Activated CD4-positive, alpha-beta T cell treated with anti-CD3 and anti-CD28 coated beads, Interleukin-2, amount 10 ng/mL, durations not matched to agents 7 days and 5 days (primary cell): ENCODE data around the gene LRRC55. TPM values are rescaled to one million over a fixed set of nuclear protein-coding genes. Genes with fewer than 3 reads are reported as not detected.
"Not testable (repeated sequence)": the region's sequence is repeated elsewhere in the genome, so short reads cannot be mapped to it uniquely, and the experiment has no call there.

Source experiments
- CTCF ChIA-PET: fragments of 350-600 bp; sonication (Branson Sonifier 250); formaldehyde crosslinking; loops from one replicate; lab custom pipeline; 2021; ENCODE audit warnings: antibody characterized with exemption; lab: Charles Lee
- POLR2A ChIA-PET: fragments of 350-600 bp; sonication (Branson Sonifier 250); formaldehyde crosslinking; loops from one replicate; lab custom pipeline; 2021; ENCODE audit warnings: antibody characterized with exemption; lab: Charles Lee
- DNase-seq: peaks from one replicate; pipeline ENCODE4 v3.0.0-alpha.2; 2020
- H3K27ac Mint-ChIP-seq: one replicate; pipeline ENCODE4 v1.8.0; 2021; ENCODE audit warnings: mild to moderate bottlenecking, moderate library complexity, mixed read lengths
- H3K27me3 Mint-ChIP-seq: one replicate; pipeline ENCODE4 v1.8.0; 2021; ENCODE audit warnings: mixed read lengths
- H3K36me3 Mint-ChIP-seq: one replicate; pipeline ENCODE4 v1.8.0; 2021; ENCODE audit warnings: low read depth, mixed read lengths
- H3K4me1 Mint-ChIP-seq: one replicate; pipeline ENCODE4 v1.8.0; 2021; ENCODE audit warnings: mixed read lengths
- H3K4me3 Mint-ChIP-seq: one replicate; pipeline ENCODE4 v1.8.0; 2021; ENCODE audit warnings: mild to moderate bottlenecking, moderate library complexity, mixed read lengths
- H3K9me3 Mint-ChIP-seq: one replicate; pipeline ENCODE4 v1.8.0; 2021; ENCODE audit warnings: mixed read lengths
- total RNA-seq, 2 experiments: library from RNA; stranded (reverse); gene quantifications; one replicate each; pipeline ENCODE4 v1.2.3, GENCODE V29; 2021

LRRC55 gene
- total RNA-seq, 2 experiments from 2014 or later = not detected

GRCh38 chr11:57167125-57167846 is 14.5 kb upstream of the LRRC55 start:
- ChIA-PET CTCF (interaction anchor here (0.9 to 1.1 kb wide), 2 partner anchors 71 to 326 kb away, joined by 3 read pairs; no protein-coding TSS in a partner anchor), POLR2A (no interaction called here)
- Mint-ChIP-seq H3K27me3 (peaks cover 3% of the 10 kb centered on the region), H3K4me1 (no peaks in the 10 kb centered on the region), H3K36me3 (no peaks in the 10 kb centered on the region), H3K27ac (no peak overlapping the region), H3K9me3 (no peaks in the 10 kb centered on the region), H3K4me3 (no peak overlapping the region)
- no peak for DNase-seq

DNA sequence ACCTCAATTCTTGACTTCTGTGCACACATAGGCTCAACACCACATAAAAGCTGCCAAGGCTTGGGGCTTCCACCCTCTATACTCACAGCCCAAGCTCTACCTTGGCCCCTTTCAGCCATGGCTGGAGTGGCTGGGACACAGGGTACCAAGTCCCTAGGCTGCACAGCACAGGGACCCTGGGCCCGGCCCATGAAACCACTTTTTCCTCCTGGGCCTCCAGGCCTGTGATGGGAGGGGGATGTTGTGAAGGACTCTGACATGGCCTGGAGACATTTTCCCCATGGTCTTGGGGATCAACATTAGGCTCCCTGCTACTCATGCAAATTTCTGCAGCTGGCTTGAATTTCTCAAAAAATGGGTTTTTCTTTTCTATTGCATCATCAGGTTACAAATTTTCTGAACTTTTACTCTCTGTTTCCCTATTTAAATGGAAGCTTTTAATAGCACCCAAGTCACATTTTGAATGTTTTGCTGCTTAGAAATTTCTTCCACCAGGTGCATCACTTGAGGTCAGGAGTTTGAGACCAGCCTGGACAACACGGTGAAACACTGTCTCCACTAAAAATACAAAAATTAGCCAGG is 11.9 kb upstream of the LRRC55 start:
- H3K36me3 Mint-ChIP-seq, H3K4me1 Mint-ChIP-seq, POLR2A ChIA-PET, H3K27ac Mint-ChIP-seq, H3K4me3 Mint-ChIP-seq, H3K9me3 Mint-ChIP-seq, H3K27me3 Mint-ChIP-seq, DNase-seq, CTCF ChIA-PET: not testable (repeated sequence)

- Mint-ChIP-seq H3K36me3 (no peaks in the 10 kb centered on the region), H3K4me3 (no peak overlapping the region), H3K27ac (no peak overlapping the region), H3K9me3 (no peaks in the 10 kb centered on the region), H3K27me3 (peaks cover 6% of the 10 kb centered on the region), H3K4me1 (no peaks in the 10 kb centered on the region)
- no peak for DNase-seq
- CTCF ChIA-PET = no interaction called here
- POLR2A ChIA-PET = no interaction called here
These were observed 9.7 kb upstream of the LRRC55 start for GRCh38 chr11:57172031-57172430.

- no peaks in the 10 kb centered on the region for H3K4me1 Mint-ChIP-seq
- H3K27ac Mint-ChIP-seq = no peak overlapping the region
- ChIA-PET CTCF (no interaction called here), POLR2A (no interaction called here)
- DNase-seq = no peak
- H3K36me3 Mint-ChIP-seq = no peaks in the 10 kb centered on the region
- H3K27me3 Mint-ChIP-seq = peaks cover 19% of the 10 kb centered on the region
- H3K9me3 Mint-ChIP-seq = no peaks in the 10 kb centered on the region
- no peak overlapping the region for H3K4me3 Mint-ChIP-seq
These were observed 7.1 kb upstream of the LRRC55 start for GRCh38 chr11:57174656-57175055.

- no peaks in the 10 kb centered on the region for H3K36me3 Mint-ChIP-seq
- no peak overlapping the region for H3K27ac Mint-ChIP-seq
- no peaks in the 10 kb centered on the region for H3K9me3 Mint-ChIP-seq
- no peaks in the 10 kb centered on the region for H3K4me1 Mint-ChIP-seq
- H3K4me3 Mint-ChIP-seq = no peak overlapping the region
- peaks cover 26% of the 10 kb centered on the region for H3K27me3 Mint-ChIP-seq
- DNase-seq = no peak
- ChIA-PET CTCF (no interaction called here), POLR2A (no interaction called here)
These were observed 6.3 kb upstream of the LRRC55 start for GRCh38 chr11:57175478-57175877.

DNA sequence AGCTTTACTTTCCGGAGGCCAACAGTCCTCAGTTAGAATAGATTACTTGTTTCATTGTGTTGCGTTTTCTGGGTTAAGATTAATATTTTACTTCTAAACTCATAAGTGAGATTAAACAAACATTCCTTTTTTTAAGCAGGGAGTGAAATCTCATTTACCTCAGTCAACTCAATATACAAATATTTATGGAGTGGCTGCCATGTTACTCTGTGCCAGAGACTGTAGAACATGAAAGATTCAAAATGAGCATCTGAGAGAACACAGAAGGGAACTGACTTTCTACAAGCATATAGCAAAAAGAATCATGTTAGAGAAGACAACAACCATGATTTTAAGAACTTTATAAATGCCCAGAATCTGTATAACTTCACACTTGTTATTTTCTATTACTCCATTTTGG is 3.4 kb upstream of the LRRC55 start:
- no peaks in the 10 kb centered on the region for H3K4me1 Mint-ChIP-seq
- H3K27me3 Mint-ChIP-seq = peaks cover 31% of the 10 kb centered on the region
- H3K27ac Mint-ChIP-seq = no peak overlapping the region
- no peaks in the 10 kb centered on the region for H3K36me3 Mint-ChIP-seq
- no peak for DNase-seq
- H3K4me3 Mint-ChIP-seq = no peak overlapping the region
- H3K9me3 Mint-ChIP-seq = no peaks in the 10 kb centered on the region
- ChIA-PET POLR2A (no interaction called here), CTCF (interaction anchor here (0.9 kb wide), 1 partner anchor 11 kb away, joined by 3 read pairs; no protein-coding TSS in a partner anchor)

DNA sequence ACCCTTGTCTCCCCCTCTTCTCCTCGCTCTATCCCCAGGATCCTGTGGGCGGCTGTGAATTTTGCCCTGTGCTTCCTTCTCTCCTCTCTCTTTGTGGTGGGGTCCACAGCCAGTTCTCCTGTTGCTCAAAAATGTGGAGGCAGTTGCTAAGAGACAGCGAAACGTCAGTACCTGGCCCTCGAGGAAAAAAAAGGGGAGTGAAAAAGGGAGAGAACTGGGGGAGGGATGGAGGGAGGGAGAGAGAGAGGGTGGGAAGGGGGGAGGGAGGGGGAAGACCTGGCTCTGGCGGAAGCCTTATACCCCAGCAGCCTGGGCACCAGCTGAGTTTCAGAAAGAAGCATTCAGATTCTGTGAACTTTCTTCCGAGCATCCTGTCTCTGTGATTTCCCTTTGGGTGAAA is 2.1 kb upstream of the LRRC55 start:
- no peaks in the 10 kb centered on the region for H3K4me1 Mint-ChIP-seq
- ChIA-PET POLR2A (no interaction called here), CTCF (no interaction called here)
- no peak for DNase-seq
- H3K27me3 Mint-ChIP-seq = peaks cover 31% of the 10 kb centered on the region
- no peak overlapping the region for H3K4me3 Mint-ChIP-seq
- H3K36me3 Mint-ChIP-seq = no peaks in the 10 kb centered on the region
- H3K9me3 Mint-ChIP-seq = no peaks in the 10 kb centered on the region
- no peak overlapping the region for H3K27ac Mint-ChIP-seq

DNA sequence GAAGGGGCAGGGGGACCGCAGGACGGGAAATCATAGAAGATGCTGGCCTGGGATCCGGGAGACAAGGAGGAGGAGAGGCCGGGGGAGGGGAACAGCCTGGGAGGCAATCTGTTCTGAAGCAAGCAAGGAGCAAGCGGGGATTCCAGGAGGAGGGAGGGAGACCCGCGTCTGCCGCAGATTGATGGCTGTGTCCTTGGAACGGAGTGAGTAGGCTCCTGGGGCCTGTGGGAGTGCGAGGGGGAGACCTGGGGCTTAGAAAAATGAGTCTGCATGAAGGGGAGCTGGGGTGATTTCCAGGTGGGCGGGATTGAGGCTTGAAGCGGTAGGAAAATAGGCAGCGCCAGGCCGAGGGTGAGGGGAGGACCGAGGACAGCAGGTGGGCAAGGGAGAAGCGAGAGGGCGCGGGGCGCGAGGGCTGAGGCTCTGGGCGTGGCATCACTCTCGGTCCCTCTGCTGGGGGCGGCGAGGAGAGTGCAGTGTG is 1.6 kb upstream of the LRRC55 start:
- Mint-ChIP-seq H3K9me3 (no peaks in the 10 kb centered on the region), H3K4me1 (no peaks in the 10 kb centered on the region), H3K4me3 (no peak overlapping the region), H3K36me3 (no peaks in the 10 kb centered on the region), H3K27ac (no peak overlapping the region), H3K27me3 (peaks cover 31% of the 10 kb centered on the region)
- POLR2A ChIA-PET = no interaction called here
- no peak for DNase-seq
- CTCF ChIA-PET = no interaction called here

DNA sequence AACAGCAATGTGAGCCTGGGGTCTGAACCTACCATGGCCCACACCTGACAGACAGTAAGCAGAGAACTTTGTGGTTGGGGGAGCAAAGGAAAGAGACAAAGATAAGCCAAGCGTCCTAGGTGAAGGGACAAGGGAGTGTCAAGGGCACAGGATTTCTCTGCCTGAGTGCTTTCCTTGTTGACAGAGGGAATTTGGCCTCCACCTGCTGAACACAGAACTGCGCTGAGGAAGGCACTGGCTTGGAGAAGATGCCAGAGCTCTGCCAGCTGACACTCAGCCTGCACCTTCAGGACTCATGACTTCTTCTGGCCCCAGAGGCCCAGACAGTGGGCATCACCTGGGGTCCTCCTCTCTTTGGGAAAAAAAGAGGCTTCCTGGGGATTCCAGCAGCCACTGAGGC is 789 bp upstream of the LRRC55 start:
- ChIA-PET POLR2A (no interaction called here), CTCF (no interaction called here)
- Mint-ChIP-seq H3K36me3 (no peaks in the 10 kb centered on the region), H3K27me3 (peaks cover 27% of the 10 kb centered on the region), H3K4me3 (no peak overlapping the region), H3K9me3 (no peaks in the 10 kb centered on the region), H3K27ac (no peak overlapping the region), H3K4me1 (no peaks in the 10 kb centered on the region)
- no peak for DNase-seq

GRCh38 chr11:57182896-57183295 is 1.1 kb downstream of the LRRC55 start:
- no peak overlapping the region for H3K27ac Mint-ChIP-seq
- H3K36me3 Mint-ChIP-seq = no peaks in the 10 kb centered on the region
- peaks cover 23% of the 10 kb centered on the region for H3K27me3 Mint-ChIP-seq
- ChIA-PET POLR2A (no interaction called here), CTCF (no interaction called here)
- no peak for DNase-seq
- no peaks in the 10 kb centered on the region for H3K9me3 Mint-ChIP-seq
- H3K4me1 Mint-ChIP-seq = no peaks in the 10 kb centered on the region
- H3K4me3 Mint-ChIP-seq = no peak overlapping the region

DNA sequence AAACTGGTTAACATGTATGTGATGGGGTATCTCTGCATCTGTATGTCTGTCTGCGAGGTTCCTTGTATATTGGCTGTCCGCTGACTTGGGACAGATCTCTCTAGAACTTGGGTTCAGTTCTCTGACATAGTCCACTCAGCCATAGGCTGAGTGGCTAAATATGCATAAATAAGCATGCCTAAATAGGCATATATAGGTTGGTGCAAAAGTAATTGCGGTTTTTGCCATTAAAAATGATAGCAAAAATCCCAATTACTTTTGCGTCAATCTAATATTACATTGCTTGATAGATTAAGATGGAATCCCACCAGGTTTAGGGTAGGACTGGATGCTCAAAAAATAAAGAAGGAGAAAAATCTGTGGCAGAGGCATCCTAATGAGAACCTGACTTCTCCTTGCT is 8.8 kb downstream of the LRRC55 start:
- DNase-seq = no peak
- Mint-ChIP-seq H3K36me3 (no peaks in the 10 kb centered on the region), H3K4me3 (no peak overlapping the region), H3K27ac (no peak overlapping the region), H3K4me1 (no peaks in the 10 kb centered on the region), H3K9me3 (no peaks in the 10 kb centered on the region), H3K27me3 (peaks cover 2% of the 10 kb centered on the region)
- POLR2A ChIA-PET = no interaction called here
- CTCF ChIA-PET = no interaction called here

GRCh38 chr11:57191311-57192219 is 9.8 kb downstream of the LRRC55 start:
- DNase-seq = no peak
- no peaks in the 10 kb centered on the region for H3K9me3 Mint-ChIP-seq
- CTCF ChIA-PET = no interaction called here
- POLR2A ChIA-PET = no interaction called here
- H3K4me3 Mint-ChIP-seq = no peak overlapping the region
- peaks cover 2% of the 10 kb centered on the region for H3K27me3 Mint-ChIP-seq
- H3K27ac Mint-ChIP-seq = no peak overlapping the region
- H3K36me3 Mint-ChIP-seq = no peaks in the 10 kb centered on the region
- no peaks in the 10 kb centered on the region for H3K4me1 Mint-ChIP-seq

GRCh38 chr11:57192316-57192715 is 10.6 kb downstream of the LRRC55 start:
- DNase-seq = no peak
- no peaks in the 10 kb centered on the region for H3K36me3 Mint-ChIP-seq
- peaks cover 2% of the 10 kb centered on the region for H3K27me3 Mint-ChIP-seq
- no peaks in the 10 kb centered on the region for H3K9me3 Mint-ChIP-seq
- no peak overlapping the region for H3K27ac Mint-ChIP-seq
- POLR2A ChIA-PET = no interaction called here
- H3K4me3 Mint-ChIP-seq = no peak overlapping the region
- no peaks in the 10 kb centered on the region for H3K4me1 Mint-ChIP-seq
- CTCF ChIA-PET = no interaction called here
